Amniotic epithelial cell (primary cell): ENCODE measurements around the gene HDX.
"Not testable (repeated sequence)": the region's sequence is repeated elsewhere in the genome, so short reads cannot be mapped to it uniquely, and the experiment has no call there.

Experiments
- DNase-seq: peaks from one replicate; pipeline ENCODE4 v3.0.0-alpha.2; 2010; ENCODE audit warnings: low read depth

The HDX gene

GRCh38 chrX:84339507-84340364, 162.5 kb downstream of the HDX start:
- DNase-seq: peak; percentile 26

GRCh38 chrX:84336646-84337045, 165.6 kb downstream of the HDX start:
- peak; percentile 57 for DNase-seq

GRCh38 chrX:84335121-84335520, 167.1 kb downstream of the HDX start:
- no peak for DNase-seq

- no peak for DNase-seq
Measured at GRCh38 chrX:84322083-84322827, 180.0 kb downstream of the HDX start.

- DNase-seq: no peak
Measured at GRCh38 chrX:84320614-84321013, 181.6 kb downstream of the HDX start.

GRCh38 chrX:84320023-84320422, 182.2 kb downstream of the HDX start:
- DNase-seq: no peak

GRCh38 chrX:84318661-84319060, 183.6 kb downstream of the HDX start:
- no peak for DNase-seq

- not testable (repeated sequence) for DNase-seq
Measured at GRCh38 chrX:84315946-84316345, 186.3 kb downstream of the HDX start.
